CD4-positive, alpha-beta T cell (primary cell): ENCODE measurements around the gene CPEB2. TPM values are rescaled to one million over a fixed set of nuclear protein-coding genes. Genes with fewer than 3 reads are reported as not detected.

Experiments used
- ATAC-seq: fragments of 200-7000 bp; cut with Tn5 transposase; one replicate; pipeline ENCODE4 v1.10.0; 2022; ENCODE audit warnings: mild to moderate bottlenecking; ENCODE audit not compliant: poor library complexity
- CTCF ChIA-PET: fragments of 350-600 bp; sonication (Branson Sonifier 250); formaldehyde crosslinking; loops from one replicate; lab custom pipeline; 2021; ENCODE audit warnings: antibody characterized with exemption, inconsistent platforms; lab: Charles Lee
- POLR2A ChIA-PET: fragments of 350-600 bp; sonication (Branson Sonifier 250); formaldehyde crosslinking; loops from one replicate; lab custom pipeline; 2021; ENCODE audit warnings: antibody characterized with exemption, inconsistent platforms; lab: Charles Lee
- DNase-seq, 14 experiments: peaks; one replicate each; pipeline ENCODE4 v3.0.0-alpha.2; 2013 to 2020; ENCODE audit warnings: mixed read lengths in 2 of 14
- H3K27ac ChIP-seq, 2 donors: one replicate each; pipeline versions ENCODE4 v1.5.1 to v1.7.0; 2013; ENCODE audit warnings: low read length in 2 of 2, low read depth in 1 of 2, mild to moderate bottlenecking in 1 of 2
- H3K27me3 ChIP-seq, 2 experiments: 1 replicate in 1 of 2; 2 replicates in 1 of 2; pipeline versions ENCODE4 v1.6.1 to v1.7.0; 2013; ENCODE audit warnings: low read length in 2 of 2, control low read depth in 1 of 2, mild to moderate bottlenecking in 1 of 2, moderate library complexity in 1 of 2; ENCODE audit not compliant: insufficient read depth in 2 of 2, control insufficient read depth in 1 of 2
- H3K36me3 ChIP-seq: one replicate; pipeline ENCODE4 v1.6.1; 2013; ENCODE audit warnings: low read length, control low read depth; ENCODE audit not compliant: insufficient read depth
- H3K4me1 ChIP-seq: one replicate; pipeline ENCODE4 v1.6.1; 2013; ENCODE audit warnings: low read length, control low read depth; ENCODE audit not compliant: insufficient read depth
- H3K4me3 ChIP-seq: one replicate; pipeline ENCODE4 v1.5.1; 2013; ENCODE audit warnings: mild to moderate bottlenecking, low read length, moderate library complexity
- H3K9me3 ChIP-seq, 2 experiments: 1 replicate in 1 of 2; 2 replicates in 1 of 2; pipeline versions ENCODE4 v1.6.1 to v1.7.0; 2013; ENCODE audit warnings: low read length in 2 of 2, mild to moderate bottlenecking in 2 of 2, control low read depth in 1 of 2, moderate library complexity in 1 of 2; ENCODE audit not compliant: control insufficient read depth in 1 of 2, insufficient read depth in 1 of 2
- H3K27ac Mint-ChIP-seq: one replicate; pipeline ENCODE4 v1.8.0; 2020; ENCODE audit warnings: mixed read lengths
- H3K27me3 Mint-ChIP-seq: one replicate; pipeline ENCODE4 v1.8.0; 2021; ENCODE audit warnings: mixed read lengths
- H3K36me3 Mint-ChIP-seq: one replicate; pipeline ENCODE4 v1.8.0; 2021; ENCODE audit warnings: low read depth, mixed read lengths
- H3K4me1 Mint-ChIP-seq: one replicate; pipeline ENCODE4 v1.8.0; 2021; ENCODE audit warnings: low read depth, mixed read lengths
- H3K4me3 Mint-ChIP-seq: one replicate; pipeline ENCODE4 v1.8.0; 2020; ENCODE audit warnings: mild to moderate bottlenecking, mixed read lengths
- H3K9me3 Mint-ChIP-seq: one replicate; pipeline ENCODE4 v1.8.0; 2020; ENCODE audit warnings: mixed read lengths
- intact Hi-C, 2 experiments: fragments of 100-400 bp; cut with DNase I in 1 of 2; cut with micrococcal nuclease in 1 of 2; formaldehyde crosslinking; loops; one replicate each; pipeline versions ENCODE4 v1.15.1 to v1.9.0; 2023 to 2025; cut with DNase I, micrococcal nuclease
- total RNA-seq, 174 experiments: library from RNA in 2 of 174; stranded (reverse) in 2 of 174; gene quantifications; one replicate each; pipeline ENCODE4 v1.2.3 and lab custom pipeline; 2021 to 2026
- TF ChIP-seq, protein P1 (sequence below): fragments of 200-600 bp; IDR thresholded peaks from one replicate; pipeline ENCODE4 v1.8.0; 2022; ENCODE audit warnings: antibody characterized with exemption, mild to moderate bottlenecking

CPEB2 gene
- total RNA-seq, 2 experiments from 2014 or later = 26.4 to 27.0 TPM

DNA sequence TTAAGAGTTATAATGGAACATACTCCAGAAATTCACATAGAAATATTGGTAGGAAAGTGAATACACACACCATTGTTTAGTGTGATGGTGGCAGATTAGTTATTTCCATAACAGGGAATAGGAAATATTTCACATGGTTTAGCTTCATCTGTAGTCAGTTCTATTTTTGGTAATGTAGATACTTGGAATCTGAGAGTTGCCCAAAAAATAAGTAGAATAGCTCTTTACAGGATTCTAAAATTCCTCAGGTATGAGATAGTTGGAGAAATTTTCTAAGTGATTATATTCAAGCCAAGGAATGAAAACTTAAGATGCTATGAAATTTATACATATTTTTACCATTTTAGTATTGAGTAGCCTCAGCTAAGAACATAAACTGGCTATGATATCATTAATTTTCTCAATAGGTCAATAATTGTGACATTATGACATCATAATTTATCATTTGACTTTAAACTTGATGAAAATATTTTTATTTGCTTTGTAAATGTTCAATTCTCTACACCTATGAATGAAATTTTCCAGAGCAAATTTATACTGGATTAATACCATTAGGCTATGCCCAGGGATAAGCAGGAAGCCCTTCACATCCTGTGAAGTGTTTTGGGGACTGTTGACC is 35.8 kb downstream of the CPEB2 start:
- Histone ChIP-seq H3K27ac (no peak overlapping the region), H3K27me3 (no peaks in the 10 kb centered on the region), H3K36me3 (peaks cover 21% of the 10 kb centered on the region), H3K9me3 (no peaks in the 10 kb centered on the region), H3K4me3 (no peak overlapping the region), H3K4me1 (no peaks in the 10 kb centered on the region)
- peaks cover 51% of the 10 kb centered on the region for H3K36me3 Mint-ChIP-seq
- H3K4me3 Mint-ChIP-seq = no peak overlapping the region
- no peaks in the 10 kb centered on the region for H3K4me1 Mint-ChIP-seq
- TF ChIP-seq, protein P1, sequence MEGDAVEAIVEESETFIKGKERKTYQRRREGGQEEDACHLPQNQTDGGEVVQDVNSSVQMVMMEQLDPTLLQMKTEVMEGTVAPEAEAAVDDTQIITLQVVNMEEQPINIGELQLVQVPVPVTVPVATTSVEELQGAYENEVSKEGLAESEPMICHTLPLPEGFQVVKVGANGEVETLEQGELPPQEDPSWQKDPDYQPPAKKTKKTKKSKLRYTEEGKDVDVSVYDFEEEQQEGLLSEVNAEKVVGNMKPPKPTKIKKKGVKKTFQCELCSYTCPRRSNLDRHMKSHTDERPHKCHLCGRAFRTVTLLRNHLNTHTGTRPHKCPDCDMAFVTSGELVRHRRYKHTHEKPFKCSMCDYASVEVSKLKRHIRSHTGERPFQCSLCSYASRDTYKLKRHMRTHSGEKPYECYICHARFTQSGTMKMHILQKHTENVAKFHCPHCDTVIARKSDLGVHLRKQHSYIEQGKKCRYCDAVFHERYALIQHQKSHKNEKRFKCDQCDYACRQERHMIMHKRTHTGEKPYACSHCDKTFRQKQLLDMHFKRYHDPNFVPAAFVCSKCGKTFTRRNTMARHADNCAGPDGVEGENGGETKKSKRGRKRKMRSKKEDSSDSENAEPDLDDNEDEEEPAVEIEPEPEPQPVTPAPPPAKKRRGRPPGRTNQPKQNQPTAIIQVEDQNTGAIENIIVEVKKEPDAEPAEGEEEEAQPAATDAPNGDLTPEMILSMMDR = no peak
- ChIA-PET CTCF (no interaction called here), POLR2A (no interaction called here)
- intact Hi-C loops = no loop called here
- no peak overlapping the region for H3K27ac Mint-ChIP-seq
- no peaks in the 10 kb centered on the region for H3K27me3 Mint-ChIP-seq
- no peaks in the 10 kb centered on the region for H3K9me3 Mint-ChIP-seq
- DNase-seq (no peak), ATAC-seq (no peak)

DNA sequence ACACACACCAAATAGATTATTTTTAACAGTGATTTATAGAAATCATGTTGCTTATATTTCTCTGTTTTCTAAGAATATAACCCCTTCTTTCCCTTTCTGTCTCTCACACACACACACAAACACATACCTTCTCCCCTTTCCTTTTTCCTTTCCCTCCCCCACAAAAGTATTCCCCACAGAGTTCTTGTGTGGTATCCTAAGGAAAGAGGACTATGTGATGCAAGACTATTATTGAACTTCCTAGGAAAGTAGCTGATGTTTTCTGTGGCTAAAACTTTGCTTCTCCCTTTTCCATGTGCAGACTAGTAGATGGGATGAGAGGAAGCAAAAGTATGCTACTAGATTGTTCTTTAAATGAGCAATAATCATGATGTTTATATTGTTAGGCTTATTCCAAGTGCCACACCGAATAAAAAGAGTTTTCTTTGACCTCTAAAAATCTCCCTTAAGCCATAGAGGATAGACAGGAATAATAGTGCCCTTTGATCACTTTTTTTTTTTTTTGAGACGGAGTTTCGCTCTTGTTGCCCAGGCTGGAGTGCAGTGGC is 38.7 kb downstream of the CPEB2 start:
- Mint-ChIP-seq H3K36me3 (peaks cover 33% of the 10 kb centered on the region), H3K4me1 (no peaks in the 10 kb centered on the region), H3K9me3 (no peaks in the 10 kb centered on the region), H3K4me3 (no peak overlapping the region), H3K27ac (no peak overlapping the region), H3K27me3 (no peaks in the 10 kb centered on the region)
- intact Hi-C loops = no loop called here
- no peaks in the 10 kb centered on the region for H3K9me3 ChIP-seq
- peaks cover 3% of the 10 kb centered on the region for H3K36me3 ChIP-seq
- no peaks in the 10 kb centered on the region for H3K4me1 ChIP-seq
- ATAC-seq (no peak), DNase-seq (no peak)
- ChIA-PET POLR2A (interaction anchor here (0.7 kb wide), 1 partner anchor 57 kb away, joined by 3 read pairs; no protein-coding TSS in a partner anchor), CTCF (no interaction called here)
- TF ChIP-seq, protein P1 = no peak
- H3K4me3 ChIP-seq = no peak overlapping the region
- no peak overlapping the region for H3K27ac ChIP-seq
- no peaks in the 10 kb centered on the region for H3K27me3 ChIP-seq

DNA sequence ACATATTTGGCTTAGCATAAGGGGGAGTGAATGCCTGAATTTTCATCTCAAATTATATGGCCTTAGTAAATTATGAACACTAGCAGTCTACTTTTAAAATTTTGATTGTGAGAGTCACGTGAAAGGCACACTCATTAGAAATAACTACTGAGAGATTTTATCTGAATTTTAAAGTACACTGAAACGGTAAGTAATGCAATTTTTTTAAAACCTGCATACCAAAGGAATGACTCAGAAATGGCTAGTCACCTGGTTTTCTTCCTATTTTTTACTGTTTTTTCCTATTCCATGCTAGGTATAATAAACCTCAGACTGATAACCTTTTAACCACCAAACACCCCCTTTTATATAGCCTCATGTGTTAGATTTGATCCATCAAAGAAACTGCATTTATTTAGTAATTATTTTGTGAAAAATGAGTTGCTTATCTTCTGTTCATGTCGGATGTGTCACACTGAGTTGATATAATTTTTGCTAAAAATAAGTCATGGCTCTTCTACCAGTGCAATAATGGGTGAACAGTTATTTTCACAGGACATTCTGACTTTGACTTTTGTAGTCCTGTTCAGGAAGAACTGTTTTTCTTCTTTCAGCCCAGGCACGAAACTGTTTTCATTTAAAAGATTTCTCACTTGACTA is 40.4 kb downstream of the CPEB2 start:
- intact Hi-C loops = no loop called here

More for the DNA sequence above, 40.4 kb downstream of the CPEB2 start:
- CTCF ChIA-PET = interaction anchor here (0.5 to 0.8 kb wide), 2 partner anchors 11 to 608 kb away, joined by 3 read pairs; no protein-coding TSS in a partner anchor
- Histone ChIP-seq H3K27ac (no peak overlapping the region), H3K4me1 (no peaks in the 10 kb centered on the region), H3K4me3 (no peak overlapping the region), H3K9me3 (no peaks in the 10 kb centered on the region), H3K36me3 (peaks cover 3% of the 10 kb centered on the region), H3K27me3 (no peaks in the 10 kb centered on the region)
- Mint-ChIP-seq H3K4me3 (no peak overlapping the region), H3K9me3 (no peaks in the 10 kb centered on the region), H3K27ac (no peak overlapping the region), H3K36me3 (peaks cover 29% of the 10 kb centered on the region), H3K27me3 (no peaks in the 10 kb centered on the region), H3K4me1 (no peaks in the 10 kb centered on the region)
- ATAC-seq (no peak), DNase-seq (no peak)
- TF ChIP-seq, protein P1 = no peak
- POLR2A ChIA-PET = no interaction called here
